Measurements from ENCODE around the gene KDM5C. TPM values are rescaled to one million over a fixed set of nuclear protein-coding genes. Genes with fewer than 3 reads are reported as not detected.
A peak's percentile ranks its signal among the peaks of the same experiment; 100 is the strongest.

Gene KDM5C
- 31.3 and 33.3 TPM in 2 replicates for polyA plus RNA-seq (2013)

DNA sequence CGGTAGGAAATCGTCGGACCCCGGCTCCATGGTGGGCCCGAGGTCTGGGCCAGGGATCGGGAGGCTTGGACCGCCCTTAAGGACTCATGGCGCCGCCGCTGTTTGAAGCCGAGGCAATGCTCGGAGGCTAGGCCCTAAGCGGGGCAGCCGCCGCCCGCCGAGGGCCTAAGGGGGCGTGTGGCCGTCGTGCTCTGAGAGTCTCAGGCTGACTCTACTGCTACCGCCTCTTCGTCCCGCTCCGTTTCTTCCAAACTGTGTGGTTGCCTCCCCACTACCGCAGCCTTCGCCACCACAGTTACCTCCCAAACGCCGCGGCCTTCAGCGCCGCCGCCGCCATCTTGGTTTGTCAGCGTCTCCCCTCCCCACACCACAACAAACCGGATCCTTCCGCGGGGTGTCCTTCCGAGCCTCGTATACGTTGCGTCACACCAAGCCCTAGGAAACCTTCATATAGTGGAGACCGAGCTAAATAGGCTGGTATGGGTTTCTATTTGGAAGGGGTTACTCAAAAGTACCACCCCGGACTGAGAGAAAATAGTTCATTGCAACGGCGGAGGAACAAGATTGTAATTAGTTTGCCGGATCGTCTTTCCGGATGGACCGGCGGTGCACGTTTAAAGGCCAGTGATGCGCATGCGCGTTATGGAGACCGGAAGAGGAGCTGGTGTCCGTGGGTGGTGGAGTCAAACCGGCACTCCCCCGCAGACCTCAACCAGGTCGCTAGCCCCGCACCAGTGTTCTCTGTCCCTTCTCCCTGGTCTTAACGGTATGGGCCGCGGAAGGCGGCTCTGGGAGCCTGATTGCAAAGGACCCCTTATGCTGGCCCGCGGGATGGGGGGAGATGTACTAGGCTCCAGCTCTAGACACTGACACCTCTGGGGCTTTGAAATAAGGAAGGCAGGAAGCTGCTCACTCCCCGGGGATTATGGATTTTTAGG, at the start of gene KDM5C:
Gene KDM5C, minus strand, starts transcription at position 348 of the 938 bp plus-strand sequence. Its CDS starts 318 bp downstream, at position 30.
- H2BK120ac ChIP-seq (ENCODE audit: insufficient read depth, low read length, poor library complexity) = peak within 1 kb of the TSS; percentile 84
- peak within 1 kb of the TSS; percentile 99 for H3K4ac ChIP-seq (ENCODE audit: low read depth, low read length)
- H4K91ac ChIP-seq (ENCODE audit: low read depth, low read length) = peak within 1 kb of the TSS; percentile 97
- peaks cover 24% of the 10 kb centered on the region for H3K79me2 ChIP-seq (ENCODE audit: control insufficient read depth, insufficient read depth, low read length, poor library complexity)
- peak within 1 kb of the TSS; percentile 95 for H2BK5ac ChIP-seq (ENCODE audit: low read depth, low read length, poor library complexity)
- peak; percentile 71 to 99 for DNase-seq
- H3K27ac ChIP-seq (ENCODE audit: low read depth, low read length) = peak within 1 kb of the TSS; percentile 64
- H4K12ac ChIP-seq (ENCODE audit: low read depth, low read length) = peak within 1 kb of the TSS; percentile 94
- peak within 1 kb of the TSS; percentile 97 for H3K4me3 ChIP-seq (ENCODE audit: low read depth, low read length)
- H3K4me2 ChIP-seq (ENCODE audit: low read length) = peak within 1 kb of the TSS; percentile 63
- peaks cover 7 to 17% of the 10 kb centered on the region in 2 experiments for H3K4me1 ChIP-seq (ENCODE audit: control insufficient read depth in 1 of 2, insufficient read depth in 2 of 2, low read length in 2 of 2)
- peak within 1 kb of the TSS; percentile 86 for H3K18ac ChIP-seq (ENCODE audit: low read length)
- H2AFZ ChIP-seq (ENCODE audit: insufficient read depth, low read length, poor library complexity) = peak within 1 kb of the TSS; percentile 86
- peak within 1 kb of the TSS; percentile 95 for H4K8ac ChIP-seq (ENCODE audit: low read depth, low read length)
- peaks cover 5 to 14% of the 10 kb centered on the region in 2 experiments for H3K36me3 ChIP-seq (ENCODE audit: control insufficient read depth in 1 of 2, insufficient read depth in 2 of 2, low read length in 2 of 2)
- H3K79me1 ChIP-seq (ENCODE audit: low read length) = peaks cover 11% of the 10 kb centered on the region
- H3K27me3 ChIP-seq (ENCODE audit: insufficient read depth, low read length) = no peaks in the 10 kb centered on the region
- H2AK5ac ChIP-seq (ENCODE audit: low read length) = peak within 1 kb of the TSS; percentile 67
- no peak within 1 kb of the TSS for H3K23ac ChIP-seq (ENCODE audit: low read length)
- H3K14ac ChIP-seq (ENCODE audit: low read length) = peak within 1 kb of the TSS; percentile 94
- no CpG with 5 or more reads among the region's 67 CpGs for WGBS (ENCODE audit: extremely low coverage, insufficient coverage, insufficient read length)
- no peak within 1 kb of the TSS for H2BK12ac ChIP-seq (ENCODE audit: low read length)
- H3K9ac ChIP-seq (ENCODE audit: low read length) = peak within 1 kb of the TSS; percentile 98
- no peaks in the 10 kb centered on the region for H3K9me3 ChIP-seq (ENCODE audit: insufficient read depth, low read depth, low read length)

- no peak overlapping the region for H2BK5ac ChIP-seq (ENCODE audit: low read depth, low read length, poor library complexity)
- no CpG with 5 or more reads among the region's 8 CpGs for WGBS (ENCODE audit: extremely low coverage, insufficient coverage, insufficient read length)
- no peak overlapping the region for H3K4me3 ChIP-seq (ENCODE audit: low read depth, low read length)
Observed at GRCh38 chrX:53272808-53273337, 47.9 kb upstream of the KDM5C start.

GRCh38 chrX:53269536-53270107, 44.6 kb upstream of the KDM5C start:
- Histone ChIP-seq H2BK120ac (ENCODE audit: insufficient read depth, low read length, poor library complexity) (no peak overlapping the region), H3K27ac (ENCODE audit: low read depth, low read length) (no peak overlapping the region), H3K4ac (ENCODE audit: low read depth, low read length) (no peak overlapping the region), H3K27me3 (ENCODE audit: insufficient read depth, low read length) (no peaks in the 10 kb centered on the region), H3K79me1 (ENCODE audit: low read length) (no peaks in the 10 kb centered on the region), H3K14ac (ENCODE audit: low read length) (no peak overlapping the region), H3K4me2 (ENCODE audit: low read length) (no peak overlapping the region), H3K4me1 (ENCODE audit: control insufficient read depth in 1 of 2, insufficient read depth in 2 of 2, low read length in 2 of 2) (no peaks in the 10 kb centered on the region), H3K9me3 (ENCODE audit: insufficient read depth, low read depth, low read length) (no peaks in the 10 kb centered on the region), H4K12ac (ENCODE audit: low read depth, low read length) (no peak overlapping the region), H3K79me2 (ENCODE audit: control insufficient read depth, insufficient read depth, low read length, poor library complexity) (no peaks in the 10 kb centered on the region), H3K18ac (ENCODE audit: low read length) (no peak overlapping the region), H3K9ac (ENCODE audit: low read length) (no peak overlapping the region), H4K91ac (ENCODE audit: low read depth, low read length) (no peak overlapping the region), H2BK5ac (ENCODE audit: low read depth, low read length, poor library complexity) (no peak overlapping the region), H3K4me3 (ENCODE audit: low read depth, low read length) (no peak overlapping the region), H2AFZ (ENCODE audit: insufficient read depth, low read length, poor library complexity) (no peak overlapping the region), H2AK5ac (ENCODE audit: low read length) (no peak overlapping the region), H3K36me3 (ENCODE audit: control insufficient read depth in 1 of 2, insufficient read depth in 2 of 2, low read length in 2 of 2) (no peaks in the 10 kb centered on the region), H2BK12ac (ENCODE audit: low read length) (no peak overlapping the region), H3K23ac (ENCODE audit: low read length) (no peak overlapping the region), H4K8ac (ENCODE audit: low read depth, low read length) (no peak overlapping the region)
- no peak for DNase-seq
- no CpG with 5 or more reads among the region's 14 CpGs for WGBS (ENCODE audit: extremely low coverage, insufficient coverage, insufficient read length)

More at GRCh38 chrX:53272808-53273337, 47.9 kb upstream of the KDM5C start:
- Histone ChIP-seq H3K27me3 (ENCODE audit: insufficient read depth, low read length) (no peaks in the 10 kb centered on the region), H3K14ac (ENCODE audit: low read length) (no peak overlapping the region), H3K36me3 (ENCODE audit: control insufficient read depth in 1 of 2, insufficient read depth in 2 of 2, low read length in 2 of 2) (no peaks in the 10 kb centered on the region), H3K79me2 (ENCODE audit: control insufficient read depth, insufficient read depth, low read length, poor library complexity) (no peaks in the 10 kb centered on the region), H4K12ac (ENCODE audit: low read depth, low read length) (no peak overlapping the region), H2AFZ (ENCODE audit: insufficient read depth, low read length, poor library complexity) (no peak overlapping the region), H2AK5ac (ENCODE audit: low read length) (no peak overlapping the region), H3K23ac (ENCODE audit: low read length) (no peak overlapping the region), H2BK12ac (ENCODE audit: low read length) (no peak overlapping the region), H4K8ac (ENCODE audit: low read depth, low read length) (no peak overlapping the region), H3K27ac (ENCODE audit: low read depth, low read length) (no peak overlapping the region), H3K79me1 (ENCODE audit: low read length) (no peaks in the 10 kb centered on the region), H3K9ac (ENCODE audit: low read length) (no peak overlapping the region), H3K4me1 (ENCODE audit: control insufficient read depth in 1 of 2, insufficient read depth in 2 of 2, low read length in 2 of 2) (no peaks in the 10 kb centered on the region), H3K18ac (ENCODE audit: low read length) (no peak overlapping the region), H3K9me3 (ENCODE audit: insufficient read depth, low read depth, low read length) (no peaks in the 10 kb centered on the region), H3K4ac (ENCODE audit: low read depth, low read length) (no peak overlapping the region), H3K4me2 (ENCODE audit: low read length) (no peak overlapping the region), H4K91ac (ENCODE audit: low read depth, low read length) (no peak overlapping the region), H2BK120ac (ENCODE audit: insufficient read depth, low read length, poor library complexity) (no peak overlapping the region)
- DNase-seq = no peak

DNA sequence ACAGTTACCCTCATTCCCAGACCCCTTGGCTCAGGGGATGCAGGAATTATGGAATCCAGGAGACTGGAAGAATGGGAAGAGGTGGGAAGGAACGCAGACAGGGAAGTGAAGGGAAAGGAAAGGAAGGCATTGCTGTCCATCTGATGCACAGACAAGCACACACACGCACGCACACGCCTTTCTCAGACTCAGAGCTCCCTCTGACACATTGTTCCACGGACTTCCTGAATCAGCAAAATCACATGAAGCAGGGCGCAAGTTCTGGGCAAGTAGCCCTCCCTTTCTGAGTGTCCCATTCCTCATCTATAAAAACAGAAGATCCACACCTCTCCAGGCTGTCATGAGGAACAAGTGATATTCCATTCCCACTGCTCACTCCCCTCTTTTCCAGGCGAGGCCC, 43.2 kb upstream of the KDM5C start:
- Histone ChIP-seq H3K9me3 (ENCODE audit: insufficient read depth, low read depth, low read length) (no peaks in the 10 kb centered on the region), H2BK12ac (ENCODE audit: low read length) (no peak overlapping the region), H4K8ac (ENCODE audit: low read depth, low read length) (no peak overlapping the region), H3K27me3 (ENCODE audit: insufficient read depth, low read length) (no peaks in the 10 kb centered on the region), H3K4me1 (ENCODE audit: control insufficient read depth in 1 of 2, insufficient read depth in 2 of 2, low read length in 2 of 2) (no peaks in the 10 kb centered on the region), H2AK5ac (ENCODE audit: low read length) (no peak overlapping the region), H3K27ac (ENCODE audit: low read depth, low read length) (no peak overlapping the region), H3K23ac (ENCODE audit: low read length) (peak overlapping the region; percentile 58), H3K79me1 (ENCODE audit: low read length) (no peaks in the 10 kb centered on the region), H2BK120ac (ENCODE audit: insufficient read depth, low read length, poor library complexity) (no peak overlapping the region), H3K9ac (ENCODE audit: low read length) (no peak overlapping the region), H2BK5ac (ENCODE audit: low read depth, low read length, poor library complexity) (no peak overlapping the region), H3K14ac (ENCODE audit: low read length) (no peak overlapping the region), H3K4me3 (ENCODE audit: low read depth, low read length) (no peak overlapping the region), H2AFZ (ENCODE audit: insufficient read depth, low read length, poor library complexity) (no peak overlapping the region), H4K12ac (ENCODE audit: low read depth, low read length) (no peak overlapping the region), H3K36me3 (ENCODE audit: control insufficient read depth in 1 of 2, insufficient read depth in 2 of 2, low read length in 2 of 2) (no peaks in the 10 kb centered on the region), H3K18ac (ENCODE audit: low read length) (no peak overlapping the region), H3K4ac (ENCODE audit: low read depth, low read length) (no peak overlapping the region), H4K91ac (ENCODE audit: low read depth, low read length) (no peak overlapping the region), H3K79me2 (ENCODE audit: control insufficient read depth, insufficient read depth, low read length, poor library complexity) (no peaks in the 10 kb centered on the region), H3K4me2 (ENCODE audit: low read length) (no peak overlapping the region)
- WGBS (ENCODE audit: extremely low coverage, insufficient coverage, insufficient read length) = no CpG with 5 or more reads among the region's 7 CpGs
- DNase-seq = no peak

Data from trophoblast cell (in vitro differentiated cells and primary cell).